GM18907 (cell line): ENCODE data around the gene SHISA9.

Source experiments
- ATAC-seq: cut with Tn5 transposase; IDR thresholded peaks from one replicate; pipeline ENCODE4 v1.9.1; 2021; ENCODE audit warnings: mild to moderate bottlenecking, moderate library complexity; ENCODE audit not compliant: unreplicated experiment

The SHISA9 gene

GRCh38 chr16:12942861-12943260 lies 41.5 kb downstream of the SHISA9 start:
- ATAC-seq: no peak

- ATAC-seq: no peak
Measured at GRCh38 chr16:12944300-12944699, 42.9 kb downstream of the SHISA9 start.

GRCh38 chr16:12951392-12951791 lies 50.0 kb downstream of the SHISA9 start:
- ATAC-seq: no peak

GRCh38 chr16:12951976-12952375 lies 50.6 kb downstream of the SHISA9 start:
- no peak for ATAC-seq

- no peak for ATAC-seq
Measured at GRCh38 chr16:12958366-12958765, 57.0 kb downstream of the SHISA9 start.

GRCh38 chr16:12959072-12959471 lies 57.7 kb downstream of the SHISA9 start:
- no peak for ATAC-seq

GRCh38 chr16:12961626-12962025 lies 60.2 kb downstream of the SHISA9 start:
- ATAC-seq: no peak

- ATAC-seq: no peak
Measured at GRCh38 chr16:12964461-12964860, 63.1 kb downstream of the SHISA9 start.

GRCh38 chr16:12965274-12965804 lies 63.9 kb downstream of the SHISA9 start:
- no peak for ATAC-seq

GRCh38 chr16:12971241-12971640 lies 69.8 kb downstream of the SHISA9 start:
- ATAC-seq: no peak

GRCh38 chr16:12972246-12972645 lies 70.8 kb downstream of the SHISA9 start:
- no peak for ATAC-seq

GRCh38 chr16:12975766-12976165 lies 74.4 kb downstream of the SHISA9 start:
- no peak for ATAC-seq

- ATAC-seq: no peak
Measured at GRCh38 chr16:12976496-12976895, 75.1 kb downstream of the SHISA9 start.

GRCh38 chr16:12976936-12977335 lies 75.5 kb downstream of the SHISA9 start:
- ATAC-seq: no peak

- ATAC-seq: no peak
Measured at GRCh38 chr16:12985516-12985915, 84.1 kb downstream of the SHISA9 start.

GRCh38 chr16:12988071-12988470 lies 86.7 kb downstream of the SHISA9 start:
- ATAC-seq: no peak

- no peak for ATAC-seq
Measured at GRCh38 chr16:12992066-12992465, 90.7 kb downstream of the SHISA9 start.

- no peak for ATAC-seq
Measured at GRCh38 chr16:12994402-12994801, 93.0 kb downstream of the SHISA9 start.

- no peak for ATAC-seq
Measured at GRCh38 chr16:12995721-12996372, 94.4 kb downstream of the SHISA9 start.

GRCh38 chr16:12998361-12999085 lies 97.1 kb downstream of the SHISA9 start:
- no peak for ATAC-seq

- ATAC-seq: no peak
Measured at GRCh38 chr16:12999368-12999767, 98.0 kb downstream of the SHISA9 start.

GRCh38 chr16:13005721-13006247 lies 104.4 kb downstream of the SHISA9 start:
- ATAC-seq: no peak
